Astrocyte (in vitro differentiated cells and primary cell): Measurements from ENCODE around the gene TUBA4B.

Source experiments
- EZH2 ChIP-seq: IDR thresholded peaks from 2 replicates; pipeline ENCODE4 v1.6.1; 2012; ENCODE audit warnings: mild to moderate bottlenecking, low read length, inconsistent platforms; ENCODE audit not compliant: insufficient read depth
- TF ChIP-seq, protein P1 (sequence below): IDR thresholded peaks from 2 replicates; pipeline ENCODE4 v1.5.1; 2011; ENCODE audit warnings: low read depth, mild to moderate bottlenecking, inconsistent platforms, low read length, moderate library complexity; ENCODE audit not compliant: insufficient read depth

DNA sequence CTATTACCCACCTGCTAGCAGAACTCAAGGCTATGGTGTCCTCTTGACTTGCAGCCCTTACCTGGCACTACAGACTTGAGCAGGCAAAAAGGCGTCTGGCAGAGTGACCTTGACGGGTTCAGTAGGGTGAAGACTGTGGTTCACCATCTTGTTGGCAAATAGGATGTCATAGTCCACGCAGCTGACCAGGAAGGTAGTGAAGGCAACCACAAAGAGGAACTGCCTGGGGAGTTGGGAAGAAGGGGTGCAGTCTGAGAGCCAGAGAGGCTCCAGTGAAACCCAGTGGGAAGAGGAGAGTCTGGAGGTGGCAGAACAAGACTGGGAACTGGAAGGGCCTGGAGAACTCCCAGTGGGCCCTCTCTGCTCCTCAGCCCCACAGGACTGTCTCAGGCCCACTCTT is 27.7 kb upstream of the TUBA4B start:
- TF ChIP-seq, protein P1, sequence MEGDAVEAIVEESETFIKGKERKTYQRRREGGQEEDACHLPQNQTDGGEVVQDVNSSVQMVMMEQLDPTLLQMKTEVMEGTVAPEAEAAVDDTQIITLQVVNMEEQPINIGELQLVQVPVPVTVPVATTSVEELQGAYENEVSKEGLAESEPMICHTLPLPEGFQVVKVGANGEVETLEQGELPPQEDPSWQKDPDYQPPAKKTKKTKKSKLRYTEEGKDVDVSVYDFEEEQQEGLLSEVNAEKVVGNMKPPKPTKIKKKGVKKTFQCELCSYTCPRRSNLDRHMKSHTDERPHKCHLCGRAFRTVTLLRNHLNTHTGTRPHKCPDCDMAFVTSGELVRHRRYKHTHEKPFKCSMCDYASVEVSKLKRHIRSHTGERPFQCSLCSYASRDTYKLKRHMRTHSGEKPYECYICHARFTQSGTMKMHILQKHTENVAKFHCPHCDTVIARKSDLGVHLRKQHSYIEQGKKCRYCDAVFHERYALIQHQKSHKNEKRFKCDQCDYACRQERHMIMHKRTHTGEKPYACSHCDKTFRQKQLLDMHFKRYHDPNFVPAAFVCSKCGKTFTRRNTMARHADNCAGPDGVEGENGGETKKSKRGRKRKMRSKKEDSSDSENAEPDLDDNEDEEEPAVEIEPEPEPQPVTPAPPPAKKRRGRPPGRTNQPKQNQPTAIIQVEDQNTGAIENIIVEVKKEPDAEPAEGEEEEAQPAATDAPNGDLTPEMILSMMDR = no peak
- TF ChIP-seq EZH2 = no peak
